Transverse colon (tissue), 4 donors: Measurements from ENCODE around the gene TNNC1. TPM values are rescaled to one million over a fixed set of nuclear protein-coding genes. Genes with fewer than 3 reads are reported as not detected.

Experiments used
- DNase-seq: peaks from one replicate; pipeline ENCODE4 v3.0.0-alpha.2; 2019
- H3K27ac ChIP-seq, 4 donors: fragments of 200-600 bp; sonication (generic); 2 replicates each; pipeline ENCODE4 v1.5.1; 2016 to 2018; ENCODE audit warnings: inconsistent platforms in 4 of 4
- H3K27me3 ChIP-seq: fragments of 200-600 bp; sonication (generic); 2 replicates; pipeline ENCODE4 v1.5.1; 2017; ENCODE audit warnings: inconsistent platforms
- H3K36me3 ChIP-seq, 4 donors: fragments of 200-600 bp; sonication (generic); 2 replicates each; pipeline ENCODE4 v1.5.1; 2017 to 2019; ENCODE audit warnings: inconsistent platforms in 4 of 4
- H3K4me1 ChIP-seq, 4 donors: fragments of 200-600 bp; sonication (generic); 2 replicates each; pipeline ENCODE4 v1.5.1; 2017 to 2020; ENCODE audit warnings: inconsistent platforms in 4 of 4
- H3K4me3 ChIP-seq, 4 donors: fragments of 200-600 bp; sonication (generic); 1 replicate in 1 of 4; 2 replicates in 3 of 4; pipeline versions ENCODE4 v1.5.1 to v1.6.1; 2017 to 2019; ENCODE audit warnings: inconsistent platforms in 4 of 4
- H3K9me3 ChIP-seq, 2 donors: fragments of 200-600 bp; sonication (generic); 2 replicates each; pipeline ENCODE4 v1.5.1; 2017 to 2019; ENCODE audit warnings: inconsistent platforms in 2 of 2
- EP300 ChIP-seq: sonication (generic); formaldehyde crosslinking; IDR thresholded peaks from one replicate; pipeline ENCODE4 v1.6.1; 2017; ENCODE audit warnings: antibody characterized with exemption, low read depth
- POLR2A ChIP-seq: fragments of 450-650 bp; IDR thresholded peaks from one replicate; pipeline ENCODE4 v1.6.1; 2016; ENCODE audit warnings: antibody characterized with exemption, mild to moderate bottlenecking, moderate library complexity
- POLR2AphosphoS5 ChIP-seq, 3 donors: sonication (generic); formaldehyde crosslinking; IDR thresholded peaks; one replicate each; pipeline ENCODE4 v1.6.1; 2016; ENCODE audit warnings: antibody characterized with exemption in 3 of 3
- WGBS, 2 donors: methylation state at CpG; one replicate each; pipeline ENCODE4 v1.1.5; 2018; ENCODE audit warnings: low coverage in 1 of 2; 5-methylcytosine and 5-hydroxymethylcytosine counted together
- in situ Hi-C, 4 donors: fragments of 200-750 bp; cut with MboI; loops; one replicate each; pipeline versions ENCODE4 v1.15.0 to v1.15.1; 2017; ENCODE audit warnings: low sequenced_read_pairs in 3 of 4, low pct_ligation_motif_present in 1 of 4, low pct_unique_long_range_greater_than_20kb in 1 of 4
- intact Hi-C: fragments of 100-400 bp; cut with DNase I; formaldehyde crosslinking; loops from one replicate; pipeline ENCODE4 v1.15.1; 2023; ENCODE audit warnings: low total_unique reads
- total RNA-seq, 4 donors: library from RNA; depleted of rRNA; stranded (reverse); fragments of >200 nt; gene quantifications; one replicate each; pipeline ENCODE4 v1.1.0, GENCODE V29; 2016
- TF ChIP-seq, protein P1 (sequence below), 5 experiments: fragments of 200-600 bp in 3 of 5; fragments of 450-650 bp in 2 of 5; sonication (generic) in 3 of 5; IDR thresholded peaks; 1 replicate in 2 of 5; 2 replicates in 3 of 5; pipeline ENCODE4 v1.5.1; 2016 to 2017; ENCODE audit warnings: antibody characterized with exemption in 5 of 5, inconsistent platforms in 3 of 5, mild to moderate bottlenecking in 2 of 5, moderate library complexity in 1 of 5

TNNC1 gene
- total RNA-seq, 4 donors from 2014 or later: 7.1 to 10.4 TPM; not detected in 2

- Histone ChIP-seq H3K9me3 (no peaks in the 10 kb centered on the region), H3K4me1 (peaks cover 5 to 15% (median 9%) of the 10 kb centered on the region in 4 donors), H3K4me3 (no peak overlapping the region), H3K36me3 (no peaks in the 10 kb centered on the region), H3K27ac (no peak overlapping the region), H3K27me3 (no peaks in the 10 kb centered on the region)
- no peak for DNase-seq
- WGBS, 2 donors: 98% methylated on average over 4 of the region's 4 CpGs; no CpG with 5 or more reads in 1 of the 2 donors
- in situ Hi-C loops: no loop called here
- intact Hi-C loops: no loop called here
- TF ChIP-seq POLR2A: no peak
- TF ChIP-seq, protein P1, sequence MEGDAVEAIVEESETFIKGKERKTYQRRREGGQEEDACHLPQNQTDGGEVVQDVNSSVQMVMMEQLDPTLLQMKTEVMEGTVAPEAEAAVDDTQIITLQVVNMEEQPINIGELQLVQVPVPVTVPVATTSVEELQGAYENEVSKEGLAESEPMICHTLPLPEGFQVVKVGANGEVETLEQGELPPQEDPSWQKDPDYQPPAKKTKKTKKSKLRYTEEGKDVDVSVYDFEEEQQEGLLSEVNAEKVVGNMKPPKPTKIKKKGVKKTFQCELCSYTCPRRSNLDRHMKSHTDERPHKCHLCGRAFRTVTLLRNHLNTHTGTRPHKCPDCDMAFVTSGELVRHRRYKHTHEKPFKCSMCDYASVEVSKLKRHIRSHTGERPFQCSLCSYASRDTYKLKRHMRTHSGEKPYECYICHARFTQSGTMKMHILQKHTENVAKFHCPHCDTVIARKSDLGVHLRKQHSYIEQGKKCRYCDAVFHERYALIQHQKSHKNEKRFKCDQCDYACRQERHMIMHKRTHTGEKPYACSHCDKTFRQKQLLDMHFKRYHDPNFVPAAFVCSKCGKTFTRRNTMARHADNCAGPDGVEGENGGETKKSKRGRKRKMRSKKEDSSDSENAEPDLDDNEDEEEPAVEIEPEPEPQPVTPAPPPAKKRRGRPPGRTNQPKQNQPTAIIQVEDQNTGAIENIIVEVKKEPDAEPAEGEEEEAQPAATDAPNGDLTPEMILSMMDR (IDR thresholded peaks at IDR 0.05): no peak
- TF ChIP-seq EP300: no peak
- TF ChIP-seq POLR2AphosphoS5 (IDR thresholded peaks at IDR 0.05): no peak
Observed at GRCh38 chr3:52446042-52446441, 7.8 kb downstream of the TNNC1 start.

- no peak within 1 kb of the TSS for H3K27ac ChIP-seq
Observed at GRCh38 chr3:52444860-52445793, 8.7 kb downstream of the TNNC1 start, which contains the start of gene SEMA3G. SEMA3G (minus strand) TSS chr3:52445103; CDS start chr3:52445027, 76 bp downstream.

GRCh38 chr3:52443791-52444687 lies 9.8 kb downstream of the TNNC1 start:
- TF ChIP-seq POLR2AphosphoS5 (IDR thresholded peaks at IDR 0.05): no peak
- TF ChIP-seq EP300: no peak
- Histone ChIP-seq H3K4me1 (peaks cover 5 to 12% (median 6%) of the 10 kb centered on the region in 4 donors), H3K27me3 (no peaks in the 10 kb centered on the region), H3K27ac (no peak overlapping the region), H3K4me3 (no peak overlapping the region), H3K9me3 (no peaks in the 10 kb centered on the region), H3K36me3 (no peaks in the 10 kb centered on the region)
- WGBS, 2 donors: 87% methylated on average over 25 of the region's 25 CpGs; no CpG with 5 or more reads in 1 of the 2 donors
- intact Hi-C loops: no loop called here
- in situ Hi-C loops: no loop called here
- DNase-seq: no peak

More at GRCh38 chr3:52444860-52445793, 8.7 kb downstream of the TNNC1 start, which contains the start of gene SEMA3G:
- peaks cover 5 to 15% (median 8%) of the 10 kb centered on the region in 4 donors for H3K4me1 ChIP-seq
- peak; percentile 87 for DNase-seq
- in situ Hi-C loops (no loop called here), intact Hi-C loops (no loop called here)
- H3K4me3 ChIP-seq: peak within 1 kb of the TSS in 1 of 4 donors; percentile 14
- TF ChIP-seq, protein P1 (IDR thresholded peaks at IDR 0.05): peak; percentile 61 to 83 (median 79)
- TF ChIP-seq POLR2AphosphoS5 (IDR thresholded peaks at IDR 0.05) (peak in 2 of 3 donors; percentile 28 to 56), POLR2A (no peak), EP300 (no peak)
- 0 to 22% methylated on average over 4 to 12 of the region's 19 CpGs for WGBS, 2 donors
- H3K27me3 ChIP-seq: no peaks in the 10 kb centered on the region
- H3K9me3 ChIP-seq: no peaks in the 10 kb centered on the region
- no peaks in the 10 kb centered on the region for H3K36me3 ChIP-seq

GRCh38 chr3:52443268-52443610 lies 10.6 kb downstream of the TNNC1 start:
- intact Hi-C loops (no loop called here), in situ Hi-C loops (no loop called here)
- Histone ChIP-seq H3K27ac (no peak overlapping the region), H3K36me3 (no peaks in the 10 kb centered on the region), H3K27me3 (no peaks in the 10 kb centered on the region), H3K9me3 (no peaks in the 10 kb centered on the region), H3K4me3 (no peak overlapping the region), H3K4me1 (peaks cover 5 to 12% (median 6%) of the 10 kb centered on the region in 4 donors)
- TF ChIP-seq, protein P1 (IDR thresholded peaks at IDR 0.05): no peak
- no peak for TF ChIP-seq POLR2A
- TF ChIP-seq EP300: no peak
- no peak for TF ChIP-seq POLR2AphosphoS5 (IDR thresholded peaks at IDR 0.05)
- WGBS, 2 donors: 91% methylated on average over 8 of the region's 8 CpGs; no CpG with 5 or more reads in 1 of the 2 donors
- DNase-seq: no peak
